ENCODE data around the gene MARK1. TPM values are rescaled to one million over a fixed set of nuclear protein-coding genes. Genes with fewer than 3 reads are reported as not detected.

The MARK1 gene
- total and polyA plus RNA-seq, 4 donors, result 19.4 to 35.9 (median 32.5) TPM

DNA sequence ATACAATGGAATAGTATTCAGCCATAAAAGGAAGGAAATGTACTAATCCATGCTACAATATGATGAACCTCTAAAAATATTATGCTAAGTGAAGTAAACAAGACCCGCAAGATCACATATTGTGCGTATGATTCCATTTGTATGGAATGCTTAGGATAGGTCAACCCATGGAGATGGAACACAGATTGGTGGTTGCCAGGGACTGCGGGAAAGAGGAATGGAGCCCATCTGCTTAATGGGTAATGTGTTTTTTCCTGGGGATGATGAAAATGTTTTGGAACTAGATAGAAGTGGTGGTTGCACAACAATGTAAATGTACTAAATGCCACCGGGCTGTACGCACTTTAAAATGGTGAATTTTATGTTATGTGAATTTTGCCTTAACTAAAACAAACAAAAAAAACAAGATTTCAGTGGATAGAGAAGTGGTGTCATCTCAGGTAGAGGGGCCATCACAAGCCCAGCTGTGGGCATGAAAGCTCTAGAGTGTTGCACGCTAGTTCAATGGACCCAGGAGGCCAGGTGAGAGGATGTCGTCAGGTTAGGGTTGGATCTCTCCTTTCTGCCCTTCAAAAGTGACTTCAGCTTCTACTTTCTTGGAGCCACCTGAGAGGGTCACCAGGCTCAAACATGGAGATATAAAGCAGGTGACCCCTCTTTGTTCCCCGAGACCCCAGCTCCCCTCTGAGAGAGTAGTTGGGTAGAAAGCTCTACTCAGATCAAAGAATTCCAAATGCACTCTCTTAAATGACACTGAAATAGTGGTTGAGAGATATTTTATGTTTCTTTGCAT is 164.7 kb downstream of the MARK1 start:
- peak in 1 of 6 donors; percentile 3 for DNase-seq (ENCODE audit: low read depth in 4 of 6, low spot score in 6 of 6)
- H3K27ac ChIP-seq (ENCODE audit: low read depth, low read length), result no peak overlapping the region
- peaks cover 13% of the 10 kb centered on the region for H3K27me3 ChIP-seq (ENCODE audit: control insufficient read depth, insufficient read depth, low read length)
- no peaks in the 10 kb centered on the region for H3K9me3 ChIP-seq (ENCODE audit: control insufficient read depth, insufficient read depth, low read length)
- H3K36me3 ChIP-seq (ENCODE audit: control insufficient read depth, insufficient read depth, low read length), result no peaks in the 10 kb centered on the region
- H3K4me3 ChIP-seq (ENCODE audit: low read depth, low read length), result no peak overlapping the region
- peaks cover 14% of the 10 kb centered on the region for H3K4me1 ChIP-seq (ENCODE audit: control insufficient read depth, insufficient read depth, low read length)
- 92% methylated on average over 5 of the region's 8 CpGs for WGBS (ENCODE audit: insufficient coverage)

- Histone ChIP-seq H3K27ac (ENCODE audit: low read depth, low read length) (no peak overlapping the region), H3K27me3 (ENCODE audit: control insufficient read depth, insufficient read depth, low read length) (peaks cover 5% of the 10 kb centered on the region), H3K36me3 (ENCODE audit: control insufficient read depth, insufficient read depth, low read length) (no peaks in the 10 kb centered on the region), H3K4me3 (ENCODE audit: low read depth, low read length) (no peak overlapping the region), H3K9me3 (ENCODE audit: control insufficient read depth, insufficient read depth, low read length) (no peaks in the 10 kb centered on the region), H3K4me1 (ENCODE audit: control insufficient read depth, insufficient read depth, low read length) (peaks cover 11% of the 10 kb centered on the region)
- 97% methylated on average over 8 of the region's 8 CpGs for WGBS (ENCODE audit: insufficient coverage)
- DNase-seq (ENCODE audit: low read depth in 4 of 6, low spot score in 6 of 6), result no peak
Measured at GRCh38 chr1:220694866-220695382, 167.0 kb downstream of the MARK1 start.

DNA sequence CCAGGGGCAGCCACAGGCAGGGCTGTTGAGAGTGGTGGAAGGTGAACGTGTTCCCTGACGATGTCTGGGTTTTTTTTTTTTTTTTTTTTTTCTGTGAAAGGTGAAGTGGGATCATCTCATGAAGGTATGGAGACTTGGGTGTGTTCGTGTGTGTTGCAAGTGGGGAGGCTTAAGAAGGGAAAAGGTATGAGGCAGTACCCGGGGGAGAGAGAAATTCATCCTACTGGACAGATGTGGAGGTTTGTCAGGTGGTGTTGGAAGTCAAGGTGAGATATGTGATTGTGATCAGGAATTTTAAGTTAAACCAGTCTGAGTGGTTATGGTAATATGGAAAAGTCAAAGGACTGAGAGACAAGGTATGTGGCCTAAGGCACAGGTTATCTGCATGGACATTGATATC is 167.5 kb downstream of the MARK1 start:
- DNase-seq (ENCODE audit: low read depth in 4 of 6, low spot score in 6 of 6), result no peak
- Histone ChIP-seq H3K4me3 (ENCODE audit: low read depth, low read length) (no peak overlapping the region), H3K4me1 (ENCODE audit: control insufficient read depth, insufficient read depth, low read length) (peaks cover 10% of the 10 kb centered on the region), H3K27ac (ENCODE audit: low read depth, low read length) (no peak overlapping the region), H3K27me3 (ENCODE audit: control insufficient read depth, insufficient read depth, low read length) (peaks cover 5% of the 10 kb centered on the region), H3K9me3 (ENCODE audit: control insufficient read depth, insufficient read depth, low read length) (no peaks in the 10 kb centered on the region), H3K36me3 (ENCODE audit: control insufficient read depth, insufficient read depth, low read length) (no peaks in the 10 kb centered on the region)
- WGBS (ENCODE audit: insufficient coverage), result 97% methylated on average over 4 of the region's 4 CpGs

- Histone ChIP-seq H3K27me3 (ENCODE audit: control insufficient read depth, insufficient read depth, low read length) (no peaks in the 10 kb centered on the region), H3K36me3 (ENCODE audit: control insufficient read depth, insufficient read depth, low read length) (no peaks in the 10 kb centered on the region), H3K9me3 (ENCODE audit: control insufficient read depth, insufficient read depth, low read length) (no peaks in the 10 kb centered on the region), H3K27ac (ENCODE audit: low read depth, low read length) (no peak overlapping the region), H3K4me3 (ENCODE audit: low read depth, low read length) (no peak overlapping the region), H3K4me1 (ENCODE audit: control insufficient read depth, insufficient read depth, low read length) (peaks cover 7% of the 10 kb centered on the region)
- no peak for DNase-seq (ENCODE audit: low read depth in 4 of 6, low spot score in 6 of 6)
- WGBS (ENCODE audit: insufficient coverage), result 96% methylated on average over 15 of the region's 16 CpGs
Measured at GRCh38 chr1:220696226-220696862, 168.4 kb downstream of the MARK1 start.

GRCh38 chr1:220696863-220697231 is 168.9 kb downstream of the MARK1 start:
- peaks cover 7% of the 10 kb centered on the region for H3K4me1 ChIP-seq (ENCODE audit: control insufficient read depth, insufficient read depth, low read length)
- H3K9me3 ChIP-seq (ENCODE audit: control insufficient read depth, insufficient read depth, low read length), result no peaks in the 10 kb centered on the region
- DNase-seq (ENCODE audit: low read depth in 4 of 6, low spot score in 6 of 6), result no peak
- H3K27me3 ChIP-seq (ENCODE audit: control insufficient read depth, insufficient read depth, low read length), result no peaks in the 10 kb centered on the region
- H3K27ac ChIP-seq (ENCODE audit: low read depth, low read length), result no peak overlapping the region
- WGBS (ENCODE audit: insufficient coverage), result 82% methylated on average over 8 of the region's 9 CpGs
- no peak overlapping the region for H3K4me3 ChIP-seq (ENCODE audit: low read depth, low read length)
- no peaks in the 10 kb centered on the region for H3K36me3 ChIP-seq (ENCODE audit: control insufficient read depth, insufficient read depth, low read length)

- Histone ChIP-seq H3K4me3 (ENCODE audit: low read depth, low read length) (no peak overlapping the region), H3K27ac (ENCODE audit: low read depth, low read length) (no peak overlapping the region)
- 95% methylated on average over 6 of the region's 6 CpGs for WGBS (ENCODE audit: insufficient coverage)
Measured at GRCh38 chr1:220697326-220697725, 169.4 kb downstream of the MARK1 start.

GRCh38 chr1:220698607-220699016 is 170.7 kb downstream of the MARK1 start:
- peaks cover 7% of the 10 kb centered on the region for H3K4me1 ChIP-seq (ENCODE audit: control insufficient read depth, insufficient read depth, low read length)
- DNase-seq (ENCODE audit: low read depth in 4 of 6, low spot score in 6 of 6), result no peak
- H3K36me3 ChIP-seq (ENCODE audit: control insufficient read depth, insufficient read depth, low read length), result no peaks in the 10 kb centered on the region
- no peaks in the 10 kb centered on the region for H3K9me3 ChIP-seq (ENCODE audit: control insufficient read depth, insufficient read depth, low read length)
- no peak overlapping the region for H3K4me3 ChIP-seq (ENCODE audit: low read depth, low read length)
- H3K27ac ChIP-seq (ENCODE audit: low read depth, low read length), result no peak overlapping the region
- 75% methylated on average over 2 of the region's 5 CpGs for WGBS (ENCODE audit: insufficient coverage)
- H3K27me3 ChIP-seq (ENCODE audit: control insufficient read depth, insufficient read depth, low read length), result no peaks in the 10 kb centered on the region

More at GRCh38 chr1:220697326-220697725, 169.4 kb downstream of the MARK1 start:
- DNase-seq (ENCODE audit: low read depth in 4 of 6, low spot score in 6 of 6), result no peak
- H3K36me3 ChIP-seq (ENCODE audit: control insufficient read depth, insufficient read depth, low read length), result no peaks in the 10 kb centered on the region
- H3K4me1 ChIP-seq (ENCODE audit: control insufficient read depth, insufficient read depth, low read length), result peaks cover 7% of the 10 kb centered on the region
- H3K9me3 ChIP-seq (ENCODE audit: control insufficient read depth, insufficient read depth, low read length), result no peaks in the 10 kb centered on the region
- no peaks in the 10 kb centered on the region for H3K27me3 ChIP-seq (ENCODE audit: control insufficient read depth, insufficient read depth, low read length)

GRCh38 chr1:220699044-220699443 is 171.1 kb downstream of the MARK1 start:
- no peaks in the 10 kb centered on the region for H3K9me3 ChIP-seq (ENCODE audit: control insufficient read depth, insufficient read depth, low read length)
- no peak overlapping the region for H3K27ac ChIP-seq (ENCODE audit: low read depth, low read length)
- no peaks in the 10 kb centered on the region for H3K36me3 ChIP-seq (ENCODE audit: control insufficient read depth, insufficient read depth, low read length)
- DNase-seq (ENCODE audit: low read depth in 4 of 6, low spot score in 6 of 6), result no peak
- H3K4me3 ChIP-seq (ENCODE audit: low read depth, low read length), result no peak overlapping the region
- peaks cover 7% of the 10 kb centered on the region for H3K4me1 ChIP-seq (ENCODE audit: control insufficient read depth, insufficient read depth, low read length)
- whole genome bisulfite sequencing (ENCODE audit: insufficient coverage), result 81% methylated on average over 2 of the region's 3 CpGs
- no peaks in the 10 kb centered on the region for H3K27me3 ChIP-seq (ENCODE audit: control insufficient read depth, insufficient read depth, low read length)

DNA sequence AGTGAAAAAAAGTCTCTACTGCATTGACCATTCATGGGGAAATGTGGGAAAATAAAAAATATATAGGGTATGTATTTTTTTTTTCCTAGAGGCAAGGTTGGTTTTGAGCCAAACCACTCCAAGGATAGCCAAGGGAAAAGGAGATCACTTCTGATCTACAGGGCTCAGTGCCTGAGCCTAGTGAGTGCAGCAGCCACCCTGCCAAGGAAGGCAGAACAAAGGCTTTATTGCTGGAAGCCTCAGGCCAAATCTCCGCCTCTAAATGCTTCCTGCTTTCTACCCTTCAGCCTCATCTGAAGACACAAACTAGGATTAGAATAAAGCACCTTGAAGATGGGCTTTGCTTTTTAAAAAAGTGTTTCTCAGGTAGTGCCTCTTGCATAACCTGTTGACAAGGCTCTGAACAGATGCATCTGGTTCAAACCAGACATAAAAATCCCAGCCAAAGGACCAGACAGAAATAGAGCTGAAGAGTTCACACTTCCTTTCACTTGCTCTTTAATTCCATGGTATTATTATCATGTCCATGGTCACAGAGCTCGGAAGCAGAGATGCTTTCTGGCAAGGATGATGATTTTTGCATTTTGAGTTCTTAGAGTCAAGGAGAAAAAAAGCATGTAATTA is 172.7 kb downstream of the MARK1 start:
- Histone ChIP-seq H3K4me1 (ENCODE audit: control insufficient read depth, insufficient read depth, low read length) (peaks cover 7% of the 10 kb centered on the region), H3K27ac (ENCODE audit: low read depth, low read length) (no peak overlapping the region), H3K9me3 (ENCODE audit: control insufficient read depth, insufficient read depth, low read length) (no peaks in the 10 kb centered on the region), H3K27me3 (ENCODE audit: control insufficient read depth, insufficient read depth, low read length) (no peaks in the 10 kb centered on the region), H3K4me3 (ENCODE audit: low read depth, low read length) (no peak overlapping the region), H3K36me3 (ENCODE audit: control insufficient read depth, insufficient read depth, low read length) (no peaks in the 10 kb centered on the region)
- DNase-seq (ENCODE audit: low read depth in 4 of 6, low spot score in 6 of 6), result peak in 4 of 6 donors; percentile 10 to 76 (median 36)
- WGBS (ENCODE audit: insufficient coverage), result no CpG with 5 or more reads among the region's 2 CpGs

All from spinal cord (tissue), 10 donors.